K562 (cell line): ENCODE data around the gene ZSCAN12. TPM values are rescaled to one million over a fixed set of nuclear protein-coding genes. Genes with fewer than 3 reads are reported as not detected.

ENCODE experiments used
- HCFC1 ChIP-seq: IDR thresholded peaks from 2 replicates; pipeline ENCODE4 v1.6.1; 2012; ENCODE audit warnings: low read depth, low read length, improper control_type of control experiment
- HMG20A ChIP-seq: fragments of 450-650 bp; formaldehyde crosslinking; conservative IDR thresholded peaks from 2 replicates; pipeline ENCODE4 v1.4.0; 2020; ENCODE audit warnings: mild to moderate bottlenecking, mixed read lengths
- KHSRP ChIP-seq: fragments of 450-650 bp; IDR thresholded peaks from 2 replicates; pipeline ENCODE4 v1.6.1; 2017
- MAFK ChIP-seq: IDR thresholded peaks from 2 replicates; pipeline ENCODE4 v1.6.1; 2011; ENCODE audit warnings: low read length, improper control_type of control experiment
- MECOM ChIP-seq: fragments of 250-450 bp; sonication (Bioruptor Pico); IDR thresholded peaks from 2 replicates; pipeline ENCODE4 v1.8.0; 2022; ENCODE audit warnings: inconsistent platforms
- NFXL1 ChIP-seq: fragments of 450-650 bp; formaldehyde crosslinking; IDR thresholded peaks from 2 replicates; pipeline ENCODE4 v1.4.0; 2021; ENCODE audit warnings: mild to moderate bottlenecking
- PRPF4 ChIP-seq: fragments of 200-400 bp; formaldehyde crosslinking; IDR thresholded peaks from one replicate; pipeline ENCODE4 v1.6.1; 2017; ENCODE audit warnings: low read length, low read depth, mild to moderate bottlenecking; ENCODE audit not compliant: insufficient read depth, poor library complexity, severe bottlenecking
- PURB ChIP-seq: sonication (generic); formaldehyde crosslinking; IDR thresholded peaks from 2 replicates; pipeline ENCODE4 v1.9.0; 2021; ENCODE audit warnings: low read depth, mild to moderate bottlenecking, missing genetic modification reagents
- TAF9B ChIP-seq: fragments of 450-650 bp; IDR thresholded peaks from 2 replicates; pipeline ENCODE4 v1.6.1; 2018; ENCODE audit warnings: mild to moderate bottlenecking; ENCODE audit not compliant: partially characterized antibody
- ZNF551 ChIP-seq: fragments of 250-450 bp; sonication (Bioruptor Pico); IDR thresholded peaks from 2 replicates; pipeline ENCODE4 v1.5.0; 2021; ENCODE audit warnings: mild to moderate bottlenecking, moderate library complexity
- ZNF785 ChIP-seq: fragments of 250-450 bp; sonication (Bioruptor Pico); IDR thresholded peaks from 2 replicates; pipeline ENCODE4 v1.4.0; 2020; ENCODE audit warnings: mild to moderate bottlenecking
- polyA plus RNA-seq, 8 experiments: library from polyadenylated mRNA; depleted of rRNA in 4 of 8; stranded (reverse) in 5 of 8; unstranded in 3 of 8; fragments of >200 nt; fragmentation: Nextera tagmentation in 2 of 8; fragmentation: Illumina TruSeq in 1 of 8; extraction: Ambion mirVana in 2 of 8; extraction: Trizol in 1 of 8; gene quantifications; 2 replicates each; pipeline versions ENCODE4 v1.2.1 to v1.2.3, GENCODE V29; 2011 to 2014; ENCODE audit warnings: inconsistent platforms in 1 of 8, missing spikeins in 1 of 8
- total RNA-seq, 7 experiments: library from RNA; depleted of rRNA in 6 of 7; stranded (reverse); fragments of >200 nt in 6 of 7; fragmentation: Illumina TruSeq in 2 of 7; extraction: Trizol in 2 of 7; gene quantifications; 2 replicates each; pipeline versions ENCODE4 v1.2.1 to v1.2.3, GENCODE V29; 2011 to 2021; ENCODE audit warnings: low replicate concordance in 1 of 7
- TF ChIP-seq, protein P1 (sequence below): sonication (generic); formaldehyde crosslinking; IDR thresholded peaks from 2 replicates; pipeline ENCODE4 v1.8.0; 2022; ENCODE audit warnings: mild to moderate bottlenecking, low read depth, missing genetic modification reagents
- TF ChIP-seq, protein P2 (sequence below): fragments of 250-450 bp; sonication (Bioruptor Pico); IDR thresholded peaks from 2 replicates; pipeline ENCODE4 v1.8.0; 2022; ENCODE audit warnings: moderate library complexity, mild to moderate bottlenecking, inconsistent platforms
- TF ChIP-seq, protein P3 (sequence below): fragments of 200-600 bp; sonication (generic); IDR thresholded peaks from one replicate; pipeline ENCODE4 v1.6.1; 2012; ENCODE audit warnings: mild to moderate bottlenecking, low read depth, low read length, inconsistent platforms
- TF ChIP-seq, protein P4 (sequence below): fragments of 450-650 bp; IDR thresholded peaks from 2 replicates; pipeline ENCODE4 v1.6.1; 2017; ENCODE audit warnings: antibody characterized with exemption

Gene ZSCAN12
- total and polyA plus RNA-seq, 9 of the 15 experiments (the other 6 are each of a cell fraction or from before 2014, with no cell fraction given), result 2.5 to 19.6 (median 12.5) TPM

DNA sequence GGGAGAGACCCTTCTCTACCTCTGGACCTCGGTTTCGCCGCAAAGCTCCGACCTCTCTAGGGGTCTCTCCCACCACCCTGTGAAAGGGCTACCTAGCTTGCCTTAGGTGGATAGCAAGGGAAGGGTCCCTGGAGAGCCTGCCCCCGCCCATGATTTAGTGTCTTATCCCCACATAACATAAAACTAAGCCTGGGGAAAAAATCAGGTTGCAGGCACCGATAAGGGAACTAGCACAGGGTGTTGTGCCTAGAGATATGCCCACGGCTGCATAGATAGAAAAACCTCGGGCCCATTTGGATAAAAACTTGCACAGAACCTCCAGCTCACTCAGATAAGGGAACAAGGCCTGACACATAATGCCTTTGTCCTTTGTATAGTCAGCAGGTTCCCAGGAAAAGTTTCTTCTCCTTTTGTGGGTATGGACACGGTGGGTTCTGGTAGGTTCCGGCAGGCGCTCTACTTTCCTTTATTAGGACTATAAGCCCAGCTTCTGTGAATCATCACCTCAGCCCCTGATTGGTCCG lies 64.4 kb downstream of the ZSCAN12 start (continued):
- no peak for TF ChIP-seq PURB
- TF ChIP-seq, protein P1, sequence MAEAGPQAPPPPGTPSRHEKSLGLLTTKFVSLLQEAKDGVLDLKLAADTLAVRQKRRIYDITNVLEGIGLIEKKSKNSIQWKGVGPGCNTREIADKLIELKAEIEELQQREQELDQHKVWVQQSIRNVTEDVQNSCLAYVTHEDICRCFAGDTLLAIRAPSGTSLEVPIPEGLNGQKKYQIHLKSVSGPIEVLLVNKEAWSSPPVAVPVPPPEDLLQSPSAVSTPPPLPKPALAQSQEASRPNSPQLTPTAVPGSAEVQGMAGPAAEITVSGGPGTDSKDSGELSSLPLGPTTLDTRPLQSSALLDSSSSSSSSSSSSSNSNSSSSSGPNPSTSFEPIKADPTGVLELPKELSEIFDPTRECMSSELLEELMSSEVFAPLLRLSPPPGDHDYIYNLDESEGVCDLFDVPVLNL (CRISPR knock-in tag), result no peak
- no peak for TF ChIP-seq PRPF4
- TF ChIP-seq NFXL1 (CRISPR knock-in tag), result no peak
- TF ChIP-seq, protein P2, sequence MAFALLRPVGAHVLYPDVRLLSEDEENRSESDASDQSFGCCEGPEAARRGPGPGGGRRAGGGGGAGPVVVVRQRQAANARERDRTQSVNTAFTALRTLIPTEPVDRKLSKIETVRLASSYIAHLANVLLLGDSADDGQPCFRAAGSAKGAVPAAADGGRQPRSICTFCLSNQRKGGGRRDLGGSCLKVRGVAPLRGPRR (CRISPR knock-in tag), result no peak
- TF ChIP-seq, protein P3, sequence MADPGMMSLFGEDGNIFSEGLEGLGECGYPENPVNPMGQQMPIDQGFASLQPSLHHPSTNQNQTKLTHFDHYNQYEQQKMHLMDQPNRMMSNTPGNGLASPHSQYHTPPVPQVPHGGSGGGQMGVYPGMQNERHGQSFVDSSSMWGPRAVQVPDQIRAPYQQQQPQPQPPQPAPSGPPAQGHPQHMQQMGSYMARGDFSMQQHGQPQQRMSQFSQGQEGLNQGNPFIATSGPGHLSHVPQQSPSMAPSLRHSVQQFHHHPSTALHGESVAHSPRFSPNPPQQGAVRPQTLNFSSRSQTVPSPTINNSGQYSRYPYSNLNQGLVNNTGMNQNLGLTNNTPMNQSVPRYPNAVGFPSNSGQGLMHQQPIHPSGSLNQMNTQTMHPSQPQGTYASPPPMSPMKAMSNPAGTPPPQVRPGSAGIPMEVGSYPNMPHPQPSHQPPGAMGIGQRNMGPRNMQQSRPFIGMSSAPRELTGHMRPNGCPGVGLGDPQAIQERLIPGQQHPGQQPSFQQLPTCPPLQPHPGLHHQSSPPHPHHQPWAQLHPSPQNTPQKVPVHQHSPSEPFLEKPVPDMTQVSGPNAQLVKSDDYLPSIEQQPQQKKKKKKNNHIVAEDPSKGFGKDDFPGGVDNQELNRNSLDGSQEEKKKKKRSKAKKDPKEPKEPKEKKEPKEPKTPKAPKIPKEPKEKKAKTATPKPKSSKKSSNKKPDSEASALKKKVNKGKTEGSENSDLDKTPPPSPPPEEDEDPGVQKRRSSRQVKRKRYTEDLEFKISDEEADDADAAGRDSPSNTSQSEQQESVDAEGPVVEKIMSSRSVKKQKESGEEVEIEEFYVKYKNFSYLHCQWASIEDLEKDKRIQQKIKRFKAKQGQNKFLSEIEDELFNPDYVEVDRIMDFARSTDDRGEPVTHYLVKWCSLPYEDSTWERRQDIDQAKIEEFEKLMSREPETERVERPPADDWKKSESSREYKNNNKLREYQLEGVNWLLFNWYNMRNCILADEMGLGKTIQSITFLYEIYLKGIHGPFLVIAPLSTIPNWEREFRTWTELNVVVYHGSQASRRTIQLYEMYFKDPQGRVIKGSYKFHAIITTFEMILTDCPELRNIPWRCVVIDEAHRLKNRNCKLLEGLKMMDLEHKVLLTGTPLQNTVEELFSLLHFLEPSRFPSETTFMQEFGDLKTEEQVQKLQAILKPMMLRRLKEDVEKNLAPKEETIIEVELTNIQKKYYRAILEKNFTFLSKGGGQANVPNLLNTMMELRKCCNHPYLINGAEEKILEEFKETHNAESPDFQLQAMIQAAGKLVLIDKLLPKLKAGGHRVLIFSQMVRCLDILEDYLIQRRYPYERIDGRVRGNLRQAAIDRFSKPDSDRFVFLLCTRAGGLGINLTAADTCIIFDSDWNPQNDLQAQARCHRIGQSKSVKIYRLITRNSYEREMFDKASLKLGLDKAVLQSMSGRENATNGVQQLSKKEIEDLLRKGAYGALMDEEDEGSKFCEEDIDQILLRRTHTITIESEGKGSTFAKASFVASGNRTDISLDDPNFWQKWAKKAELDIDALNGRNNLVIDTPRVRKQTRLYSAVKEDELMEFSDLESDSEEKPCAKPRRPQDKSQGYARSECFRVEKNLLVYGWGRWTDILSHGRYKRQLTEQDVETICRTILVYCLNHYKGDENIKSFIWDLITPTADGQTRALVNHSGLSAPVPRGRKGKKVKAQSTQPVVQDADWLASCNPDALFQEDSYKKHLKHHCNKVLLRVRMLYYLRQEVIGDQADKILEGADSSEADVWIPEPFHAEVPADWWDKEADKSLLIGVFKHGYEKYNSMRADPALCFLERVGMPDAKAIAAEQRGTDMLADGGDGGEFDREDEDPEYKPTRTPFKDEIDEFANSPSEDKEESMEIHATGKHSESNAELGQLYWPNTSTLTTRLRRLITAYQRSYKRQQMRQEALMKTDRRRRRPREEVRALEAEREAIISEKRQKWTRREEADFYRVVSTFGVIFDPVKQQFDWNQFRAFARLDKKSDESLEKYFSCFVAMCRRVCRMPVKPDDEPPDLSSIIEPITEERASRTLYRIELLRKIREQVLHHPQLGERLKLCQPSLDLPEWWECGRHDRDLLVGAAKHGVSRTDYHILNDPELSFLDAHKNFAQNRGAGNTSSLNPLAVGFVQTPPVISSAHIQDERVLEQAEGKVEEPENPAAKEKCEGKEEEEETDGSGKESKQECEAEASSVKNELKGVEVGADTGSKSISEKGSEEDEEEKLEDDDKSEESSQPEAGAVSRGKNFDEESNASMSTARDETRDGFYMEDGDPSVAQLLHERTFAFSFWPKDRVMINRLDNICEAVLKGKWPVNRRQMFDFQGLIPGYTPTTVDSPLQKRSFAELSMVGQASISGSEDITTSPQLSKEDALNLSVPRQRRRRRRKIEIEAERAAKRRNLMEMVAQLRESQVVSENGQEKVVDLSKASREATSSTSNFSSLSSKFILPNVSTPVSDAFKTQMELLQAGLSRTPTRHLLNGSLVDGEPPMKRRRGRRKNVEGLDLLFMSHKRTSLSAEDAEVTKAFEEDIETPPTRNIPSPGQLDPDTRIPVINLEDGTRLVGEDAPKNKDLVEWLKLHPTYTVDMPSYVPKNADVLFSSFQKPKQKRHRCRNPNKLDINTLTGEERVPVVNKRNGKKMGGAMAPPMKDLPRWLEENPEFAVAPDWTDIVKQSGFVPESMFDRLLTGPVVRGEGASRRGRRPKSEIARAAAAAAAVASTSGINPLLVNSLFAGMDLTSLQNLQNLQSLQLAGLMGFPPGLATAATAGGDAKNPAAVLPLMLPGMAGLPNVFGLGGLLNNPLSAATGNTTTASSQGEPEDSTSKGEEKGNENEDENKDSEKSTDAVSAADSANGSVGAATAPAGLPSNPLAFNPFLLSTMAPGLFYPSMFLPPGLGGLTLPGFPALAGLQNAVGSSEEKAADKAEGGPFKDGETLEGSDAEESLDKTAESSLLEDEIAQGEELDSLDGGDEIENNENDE, result peak; percentile 35
- no peak for TF ChIP-seq ZNF785 (CRISPR knock-in tag)
- TF ChIP-seq MAFK, result no peak
- TF ChIP-seq, protein P4, sequence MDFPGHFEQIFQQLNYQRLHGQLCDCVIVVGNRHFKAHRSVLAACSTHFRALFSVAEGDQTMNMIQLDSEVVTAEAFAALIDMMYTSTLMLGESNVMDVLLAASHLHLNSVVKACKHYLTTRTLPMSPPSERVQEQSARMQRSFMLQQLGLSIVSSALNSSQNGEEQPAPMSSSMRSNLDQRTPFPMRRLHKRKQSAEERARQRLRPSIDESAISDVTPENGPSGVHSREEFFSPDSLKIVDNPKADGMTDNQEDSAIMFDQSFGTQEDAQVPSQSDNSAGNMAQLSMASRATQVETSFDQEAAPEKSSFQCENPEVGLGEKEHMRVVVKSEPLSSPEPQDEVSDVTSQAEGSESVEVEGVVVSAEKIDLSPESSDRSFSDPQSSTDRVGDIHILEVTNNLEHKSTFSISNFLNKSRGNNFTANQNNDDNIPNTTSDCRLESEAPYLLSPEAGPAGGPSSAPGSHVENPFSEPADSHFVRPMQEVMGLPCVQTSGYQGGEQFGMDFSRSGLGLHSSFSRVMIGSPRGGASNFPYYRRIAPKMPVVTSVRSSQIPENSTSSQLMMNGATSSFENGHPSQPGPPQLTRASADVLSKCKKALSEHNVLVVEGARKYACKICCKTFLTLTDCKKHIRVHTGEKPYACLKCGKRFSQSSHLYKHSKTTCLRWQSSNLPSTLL, result no peak
- no peak for TF ChIP-seq HMG20A (CRISPR knock-in tag)
- peak; percentile 81 for TF ChIP-seq KHSRP
- peak; percentile 73 for TF ChIP-seq MECOM (CRISPR knock-in tag)
- peak; percentile 6 for TF ChIP-seq TAF9B
- TF ChIP-seq ZNF551 (CRISPR knock-in tag), result no peak
- TF ChIP-seq HCFC1, result peak; percentile 8
